Pancreas (tissue), 10 donors: Measurements from ENCODE around the gene ZC3H12A. TPM values are rescaled to one million over a fixed set of nuclear protein-coding genes. Genes with fewer than 3 reads are reported as not detected.

Experiments
- ATAC-seq, 4 donors: fragments of 200-7000 bp; cut with Tn5 transposase; one replicate each; pipeline versions ENCODE4 v1.8.0 to v1.9.1; 2020; ENCODE audit warnings: mild to moderate bottlenecking in 4 of 4, moderate library complexity in 4 of 4
- DNase-seq, 6 donors: peaks; one replicate each; pipeline ENCODE4 v3.0.0-alpha.2; 2020
- FAIRE-seq: peaks from 2 replicates; lab custom pipeline; 2012; peaks lifted over from hg19 to GRCh38; lab: Jason Lieb, UNC
- H3K27ac ChIP-seq, 4 donors: fragments of 200-600 bp; sonication (generic); 1 replicate in 3 of 4; 2 replicates in 1 of 4; pipeline versions ENCODE4 v1.5.0 to v1.8.0; 2020
- H3K27me3 ChIP-seq, 4 donors: fragments of 200-600 bp; one replicate each; pipeline ENCODE4 v1.8.0; 2021
- H3K36me3 ChIP-seq, 3 donors: fragments of 200-600 bp; sonication (generic) in 1 of 3; one replicate each; pipeline versions ENCODE4 v1.5.0 to v1.8.0; 2020 to 2021
- H3K4me1 ChIP-seq, 3 donors: fragments of 200-600 bp; one replicate each; pipeline ENCODE4 v1.8.0; 2021
- H3K4me3 ChIP-seq, 4 donors: fragments of 200-600 bp; sonication (generic) in 2 of 4; one replicate each; pipeline versions ENCODE4 v1.5.0 to v1.8.0; 2020 to 2021
- H3K9me3 ChIP-seq, 4 donors: fragments of 200-600 bp; one replicate each; pipeline ENCODE4 v1.8.0; 2021
- CTCF ChIP-seq, 4 donors: fragments of 200-600 bp; sonication (generic) in 3 of 4; IDR thresholded peaks; one replicate each; pipeline versions ENCODE4 v1.5.0 to v1.8.0; 2021; ENCODE audit warnings: antibody characterized with exemption in 4 of 4
- WGBS, 2 donors: extraction: QIAGEN DNeasy Blood & Tissue Kit; methylation state at CpG; one replicate each; pipeline ENCODE4 v1.1.7; 2013; 5-methylcytosine and 5-hydroxymethylcytosine counted together
- intact Hi-C, 3 donors: fragments of 100-400 bp; cut with DNase I; formaldehyde crosslinking; loops; one replicate each; pipeline versions ENCODE4 v1.11.1 to v1.14.2; 2022
- polyA plus RNA-seq, 2 donors: library from polyadenylated mRNA; stranded (reverse); fragments of 200-250 nt; gene quantifications; one replicate each; pipeline ENCODE4 v1.2.3, GENCODE V29; 2013
- total RNA-seq, 6 donors: library from RNA; stranded (reverse); fragmentation: NEBNext Ultra II Directional in 4 of 6; extraction: Animal tissue kit (Norgen Biotek cat#: 25700) in 4 of 6; gene quantifications; one replicate each; pipeline versions ENCODE4 v1.2.1 to v1.2.4, GENCODE V29; 2021 to 2023
- donor health status: healthy with polysubstance abuse.
- donor health status: DM: no; HTN: no; CAD: no; lungs with moderate emphysema.
- donor health status: DM: no; HTN: no; CAD: no.
- donor health status: control.
- donor health status: control.
- donor health status: Bipolar disorder and iron deficiency.
- donor health status: DM: yes; HTN: yes; CAD: no.
- donor health status: DM: no; HTN: no; CAD: no.
- donor health status: DM: no; HTN: no; CAD: no.
- donor health status: DM: yes; HTN: yes; CAD: no.

The ZC3H12A gene
- total and polyA plus RNA-seq, 8 donors: 4.1 to 13.1 (median 9.9) TPM

- H3K36me3 ChIP-seq: no peaks in the 10 kb centered on the region
- no peaks in the 10 kb centered on the region for H3K4me1 ChIP-seq
- intact Hi-C loops: loop anchor here in 2 of 3 donors (5.0 to 10.0 kb wide), 3 partner anchors 731 to 863 kb away; no protein-coding TSS in a partner anchor
- 73 to 75% methylated on average over 6 of the region's 6 CpGs for WGBS, 2 donors
- no peak overlapping the region for H3K4me3 ChIP-seq
- TF ChIP-seq CTCF (IDR thresholded peaks at IDR 0.05): no peak
- ATAC-seq (no peak), FAIRE-seq (no peak), DNase-seq (no peak)
- H3K9me3 ChIP-seq: no peaks in the 10 kb centered on the region
- H3K27me3 ChIP-seq: no peaks in the 10 kb centered on the region
- H3K27ac ChIP-seq: no peak overlapping the region
Measured at GRCh38 chr1:37438037-37438868, 36.1 kb upstream of the ZC3H12A start.

DNA sequence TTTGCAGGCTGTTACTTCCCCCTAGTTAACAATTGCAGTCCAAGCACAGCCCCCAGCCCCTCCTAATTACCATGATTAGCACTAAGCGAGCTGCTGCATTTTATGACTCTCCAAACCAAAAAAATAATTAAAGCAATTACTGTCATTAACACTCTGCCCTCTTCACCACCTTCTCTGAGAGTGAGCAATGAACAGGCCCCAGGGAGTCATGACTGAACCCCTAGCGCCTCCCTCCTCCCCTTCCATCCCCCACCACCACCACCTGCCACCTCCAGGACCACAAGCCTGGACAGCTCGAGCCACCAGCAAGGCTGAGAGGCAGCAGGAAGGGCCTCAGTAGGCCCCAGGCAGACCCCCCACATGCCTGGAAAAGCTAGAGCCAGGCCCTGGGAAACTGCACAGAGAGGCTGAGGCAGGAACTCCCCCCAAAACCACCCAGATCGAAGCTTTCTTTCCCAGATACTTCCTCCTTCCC lies 35.5 kb upstream of the ZC3H12A start:
- no peaks in the 10 kb centered on the region for H3K9me3 ChIP-seq
- intact Hi-C loops: loop anchor here in 2 of 3 donors (5.0 to 10.0 kb wide), 3 partner anchors 732 to 864 kb away; no protein-coding TSS in a partner anchor
- no peaks in the 10 kb centered on the region for H3K4me1 ChIP-seq
- ATAC-seq (no peak), DNase-seq (no peak), FAIRE-seq (no peak)
- no peaks in the 10 kb centered on the region for H3K27me3 ChIP-seq
- WGBS, 2 donors: 53 to 56% methylated on average over 4 of the region's 4 CpGs
- no peak for TF ChIP-seq CTCF (IDR thresholded peaks at IDR 0.05)
- H3K36me3 ChIP-seq: no peaks in the 10 kb centered on the region
- no peak overlapping the region for H3K27ac ChIP-seq
- H3K4me3 ChIP-seq: no peak overlapping the region

DNA sequence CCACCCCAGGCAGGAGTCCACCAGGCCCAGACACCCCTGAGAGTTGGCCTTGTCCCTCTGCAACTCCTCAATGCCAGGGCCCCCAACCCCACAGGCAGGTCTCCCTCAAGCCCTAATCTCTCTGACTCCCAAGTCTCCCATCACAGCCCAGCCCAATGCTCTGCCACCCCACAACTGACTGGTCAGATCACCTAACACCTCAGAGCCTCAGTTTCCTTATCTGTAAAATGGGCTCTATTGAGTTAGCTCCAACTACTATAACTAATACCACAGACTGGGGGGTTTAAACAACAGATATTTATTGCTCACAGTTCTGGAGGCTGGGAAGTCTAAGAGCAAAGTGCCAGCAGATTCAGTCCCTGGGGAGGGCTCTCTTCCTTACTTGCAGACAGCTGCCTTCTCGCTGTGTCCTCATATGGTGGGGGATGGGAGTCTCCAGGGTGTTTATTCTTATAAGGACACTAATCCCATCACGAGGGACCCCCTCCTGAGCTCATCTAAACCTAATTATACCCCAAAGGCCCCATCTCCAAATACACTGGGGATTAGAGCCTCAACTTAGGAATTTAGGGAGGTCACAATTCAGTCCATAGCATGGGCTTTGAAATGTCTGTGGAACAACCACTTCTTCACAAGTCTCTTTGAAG lies 34.9 kb upstream of the ZC3H12A start:
- Histone ChIP-seq H3K9me3 (no peaks in the 10 kb centered on the region), H3K36me3 (no peaks in the 10 kb centered on the region), H3K27ac (no peak overlapping the region), H3K4me3 (no peak overlapping the region), H3K4me1 (no peaks in the 10 kb centered on the region), H3K27me3 (no peaks in the 10 kb centered on the region)
- intact Hi-C loops: loop anchor here in 2 of 3 donors (5.0 to 10.0 kb wide), 3 partner anchors 732 to 865 kb away; no protein-coding TSS in a partner anchor
- no peak for FAIRE-seq
- ATAC-seq: no peak
- DNase-seq: no peak
- 44 to 47% methylated on average over 2 of the region's 2 CpGs for WGBS, 2 donors
- TF ChIP-seq CTCF (IDR thresholded peaks at IDR 0.05): no peak

DNA sequence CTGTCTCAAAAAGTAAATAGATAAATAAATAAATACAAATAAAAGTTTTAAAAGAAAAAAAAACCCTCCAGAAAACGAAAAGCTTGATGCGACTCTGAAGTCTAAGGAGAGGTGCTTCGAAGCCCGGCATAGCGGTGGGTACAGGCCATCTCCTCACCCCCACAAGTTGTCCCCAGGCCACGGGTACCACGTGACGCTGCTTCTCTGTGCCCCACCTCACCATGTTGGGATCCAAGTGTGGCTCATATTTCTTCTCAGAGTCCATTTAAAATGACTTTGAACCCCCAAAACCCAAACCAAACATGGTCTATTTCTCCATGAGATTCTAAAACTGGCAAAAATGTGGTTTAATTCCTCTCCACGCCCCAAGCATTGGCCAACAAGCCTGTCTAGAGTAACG lies 32.9 kb upstream of the ZC3H12A start:
- Histone ChIP-seq H3K4me3 (no peak overlapping the region), H3K27ac (no peak overlapping the region), H3K36me3 (no peaks in the 10 kb centered on the region), H3K27me3 (no peaks in the 10 kb centered on the region), H3K9me3 (no peaks in the 10 kb centered on the region), H3K4me1 (no peaks in the 10 kb centered on the region)
- 64 to 72% methylated on average over 10 of the region's 10 CpGs for WGBS, 2 donors
- FAIRE-seq (no peak), DNase-seq (no peak), ATAC-seq (no peak)
- intact Hi-C loops: no loop called here
- no peak for TF ChIP-seq CTCF (IDR thresholded peaks at IDR 0.05)
